Transverse colon (tissue), 3 donors: ENCODE data around the gene GJD3.

ENCODE experiments used
- EP300 ChIP-seq: sonication (generic); formaldehyde crosslinking; IDR thresholded peaks from one replicate; pipeline ENCODE4 v1.6.1; 2017; ENCODE audit warnings: antibody characterized with exemption, low read depth
- TF ChIP-seq, protein P1 (sequence below), 5 experiments: fragments of 200-600 bp in 3 of 5; fragments of 450-650 bp in 2 of 5; sonication (generic) in 3 of 5; IDR thresholded peaks; 1 replicate in 2 of 5; 2 replicates in 3 of 5; pipeline ENCODE4 v1.5.1; 2016 to 2017; ENCODE audit warnings: antibody characterized with exemption in 5 of 5, inconsistent platforms in 3 of 5, mild to moderate bottlenecking in 2 of 5, moderate library complexity in 1 of 5

DNA sequence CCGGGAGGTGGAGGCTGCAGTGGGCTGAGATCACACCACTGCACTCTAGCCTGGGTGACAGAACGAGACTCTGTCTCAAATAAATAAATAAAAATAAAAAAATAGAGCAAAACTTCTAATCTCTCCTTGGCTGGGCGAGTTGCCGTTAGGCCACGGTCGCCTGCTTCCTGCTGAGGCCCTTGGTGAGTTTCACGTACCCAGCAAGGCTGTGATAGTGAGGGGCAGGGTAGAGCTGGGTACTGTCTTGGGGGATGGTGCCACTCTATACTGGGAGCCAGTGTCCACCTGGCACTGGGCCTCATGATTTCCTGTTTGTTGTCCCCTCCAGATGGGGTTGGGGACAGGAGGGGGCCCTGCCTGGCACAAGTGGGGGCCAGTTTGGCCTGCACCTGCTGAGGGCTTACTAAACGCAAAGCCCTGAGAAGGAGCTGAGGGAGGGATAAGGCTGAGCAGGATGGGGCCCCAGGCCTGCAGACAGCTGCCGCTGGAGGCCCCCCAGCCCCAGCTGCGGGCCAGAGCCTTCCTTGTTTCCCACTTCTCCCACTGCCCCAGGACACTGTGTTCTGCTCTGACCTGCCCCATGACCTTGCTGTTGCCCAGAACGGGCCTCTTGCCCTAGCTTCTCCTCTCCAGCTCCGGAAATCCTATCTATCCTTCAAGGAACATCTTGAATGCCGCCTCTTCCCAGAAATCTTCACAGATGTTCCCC lies 25.4 kb downstream of the GJD3 start:
- TF ChIP-seq, protein P1, sequence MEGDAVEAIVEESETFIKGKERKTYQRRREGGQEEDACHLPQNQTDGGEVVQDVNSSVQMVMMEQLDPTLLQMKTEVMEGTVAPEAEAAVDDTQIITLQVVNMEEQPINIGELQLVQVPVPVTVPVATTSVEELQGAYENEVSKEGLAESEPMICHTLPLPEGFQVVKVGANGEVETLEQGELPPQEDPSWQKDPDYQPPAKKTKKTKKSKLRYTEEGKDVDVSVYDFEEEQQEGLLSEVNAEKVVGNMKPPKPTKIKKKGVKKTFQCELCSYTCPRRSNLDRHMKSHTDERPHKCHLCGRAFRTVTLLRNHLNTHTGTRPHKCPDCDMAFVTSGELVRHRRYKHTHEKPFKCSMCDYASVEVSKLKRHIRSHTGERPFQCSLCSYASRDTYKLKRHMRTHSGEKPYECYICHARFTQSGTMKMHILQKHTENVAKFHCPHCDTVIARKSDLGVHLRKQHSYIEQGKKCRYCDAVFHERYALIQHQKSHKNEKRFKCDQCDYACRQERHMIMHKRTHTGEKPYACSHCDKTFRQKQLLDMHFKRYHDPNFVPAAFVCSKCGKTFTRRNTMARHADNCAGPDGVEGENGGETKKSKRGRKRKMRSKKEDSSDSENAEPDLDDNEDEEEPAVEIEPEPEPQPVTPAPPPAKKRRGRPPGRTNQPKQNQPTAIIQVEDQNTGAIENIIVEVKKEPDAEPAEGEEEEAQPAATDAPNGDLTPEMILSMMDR (IDR thresholded peaks at IDR 0.05) = no peak
- TF ChIP-seq EP300 = no peak
